ENCODE data around the gene UBE2H. TPM values are rescaled to one million over a fixed set of nuclear protein-coding genes. Genes with fewer than 3 reads are reported as not detected.

The UBE2H gene
- total and polyA plus RNA-seq, 2 donors (not counting 1 experiment from before 2014, with no cell fraction given), result 23.3 to 54.1 TPM

DNA sequence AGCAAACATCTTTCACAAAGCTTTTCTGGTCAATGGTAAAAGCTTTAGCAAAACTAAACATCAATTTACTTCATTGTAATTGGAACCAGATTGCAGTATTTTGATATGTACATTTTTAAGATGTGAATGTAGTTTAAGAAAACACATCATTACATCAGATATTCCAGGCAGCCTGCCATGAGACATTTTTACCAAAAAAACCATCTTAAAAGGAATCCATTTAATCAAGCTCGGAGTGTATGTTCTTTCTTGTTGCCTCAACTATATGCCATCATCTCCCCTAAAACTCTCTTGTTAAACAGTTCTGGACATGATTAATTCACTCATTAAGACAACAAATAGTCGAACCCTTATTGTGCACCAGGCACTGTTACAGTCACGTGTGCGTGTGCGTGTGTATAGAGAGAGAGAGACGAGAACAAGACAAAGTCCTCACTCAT, 97.5 kb downstream of the UBE2H start:
- Mint-ChIP-seq H3K4me3 (no peak overlapping the region), H3K4me1 (peaks cover 31% of the 10 kb centered on the region), H3K27ac (no peak overlapping the region), H3K27me3 (no peaks in the 10 kb centered on the region), H3K9me3 (ENCODE audit: insufficient read depth) (no peaks in the 10 kb centered on the region)
- no peak for TF ChIP-seq EZH2 (IDR thresholded peaks at IDR 0.05; ENCODE audit: borderline replicate concordance, insufficient read depth, low read depth, low read length, poor library complexity, severe bottlenecking)
- TF ChIP-seq, protein P1, sequence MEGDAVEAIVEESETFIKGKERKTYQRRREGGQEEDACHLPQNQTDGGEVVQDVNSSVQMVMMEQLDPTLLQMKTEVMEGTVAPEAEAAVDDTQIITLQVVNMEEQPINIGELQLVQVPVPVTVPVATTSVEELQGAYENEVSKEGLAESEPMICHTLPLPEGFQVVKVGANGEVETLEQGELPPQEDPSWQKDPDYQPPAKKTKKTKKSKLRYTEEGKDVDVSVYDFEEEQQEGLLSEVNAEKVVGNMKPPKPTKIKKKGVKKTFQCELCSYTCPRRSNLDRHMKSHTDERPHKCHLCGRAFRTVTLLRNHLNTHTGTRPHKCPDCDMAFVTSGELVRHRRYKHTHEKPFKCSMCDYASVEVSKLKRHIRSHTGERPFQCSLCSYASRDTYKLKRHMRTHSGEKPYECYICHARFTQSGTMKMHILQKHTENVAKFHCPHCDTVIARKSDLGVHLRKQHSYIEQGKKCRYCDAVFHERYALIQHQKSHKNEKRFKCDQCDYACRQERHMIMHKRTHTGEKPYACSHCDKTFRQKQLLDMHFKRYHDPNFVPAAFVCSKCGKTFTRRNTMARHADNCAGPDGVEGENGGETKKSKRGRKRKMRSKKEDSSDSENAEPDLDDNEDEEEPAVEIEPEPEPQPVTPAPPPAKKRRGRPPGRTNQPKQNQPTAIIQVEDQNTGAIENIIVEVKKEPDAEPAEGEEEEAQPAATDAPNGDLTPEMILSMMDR (IDR thresholded peaks at IDR 0.05), result no peak
- Histone ChIP-seq H3K9me3 (ENCODE audit: control extremely low read depth in 1 of 3, control insufficient read depth in 2 of 3, insufficient read depth in 1 of 3, low read length in 2 of 3) (no peaks in the 10 kb centered on the region), H3K36me3 (replicated peaks in 1 of 2; ENCODE audit: control extremely low read depth in 1 of 2, control insufficient read depth in 1 of 2, extremely low read depth in 1 of 2, insufficient read depth in 2 of 2, low read length in 1 of 2) (peaks cover 3 to 18% of the 10 kb centered on the region in 2 experiments), H3K4me3 (ENCODE audit: control extremely low read depth in 1 of 5, extremely low read depth in 1 of 5, insufficient read depth in 1 of 5, low read depth in 2 of 5, low read length in 4 of 5) (no peak overlapping the region), H2AFZ (ENCODE audit: insufficient read depth, low read depth, low read length, poor library complexity, severe bottlenecking) (no peak overlapping the region), H3K27ac (ENCODE audit: low read length in 2 of 2) (no peak overlapping the region), H3K27me3 (replicated peaks in 1 of 4; ENCODE audit: control extremely low read depth in 1 of 4, control insufficient read depth in 3 of 4, insufficient read depth in 4 of 4, low read length in 3 of 4) (no peaks in the 10 kb centered on the region), H3K4me2 (replicated peaks; ENCODE audit: low read depth, low read length, poor library complexity, severe bottlenecking) (no peak overlapping the region), H4K20me1 (ENCODE audit: control insufficient read depth, insufficient read depth, low read length, poor library complexity, severe bottlenecking) (peaks cover 62% of the 10 kb centered on the region), H3K4me1 (ENCODE audit: control insufficient read depth in 2 of 2, insufficient read depth in 2 of 2, low read length in 2 of 2) (peaks cover 10 to 19% of the 10 kb centered on the region in 2 donors), H3K9ac (ENCODE audit: low read length) (no peak overlapping the region), H3K79me2 (ENCODE audit: control insufficient read depth, insufficient read depth, low read length) (peaks cover 80% of the 10 kb centered on the region)
- WGBS (ENCODE audit: insufficient coverage), result 100% methylated on average over 1 of the region's 6 CpGs
- ChIA-PET POLR2A (interaction anchor here (0.7 kb wide), 1 partner anchor 67 kb away, joined by 3 read pairs; no protein-coding TSS in a partner anchor), CTCF (interaction anchor here (0.6 to 2.6 kb wide), 2 partner anchors 10 to 25 kb away, joined by 3 to 11 read pairs; no protein-coding TSS in a partner anchor)
- intact Hi-C loops (cut with micrococcal nuclease), result no loop called here
- ATAC-seq (ENCODE audit: low read depth) (no peak), DNase-seq (no peak)

- no peak overlapping the region for H3K27ac ChIP-seq (ENCODE audit: low read length in 2 of 2)
- ATAC-seq (ENCODE audit: low read depth) (no peak), DNase-seq (no peak)
- H3K4me3 ChIP-seq (ENCODE audit: control extremely low read depth in 1 of 5, extremely low read depth in 1 of 5, insufficient read depth in 1 of 5, low read depth in 2 of 5, low read length in 4 of 5), result no peak overlapping the region
- H3K36me3 ChIP-seq (replicated peaks in 1 of 2; ENCODE audit: control extremely low read depth in 1 of 2, control insufficient read depth in 1 of 2, extremely low read depth in 1 of 2, insufficient read depth in 2 of 2, low read length in 1 of 2), result peaks cover 3 to 22% of the 10 kb centered on the region in 2 experiments
- H3K9me3 Mint-ChIP-seq (ENCODE audit: insufficient read depth), result no peaks in the 10 kb centered on the region
- H3K27ac Mint-ChIP-seq, result no peak overlapping the region
- H3K4me3 Mint-ChIP-seq, result no peak overlapping the region
- peaks cover 4 to 11% of the 10 kb centered on the region in 2 donors for H3K4me1 ChIP-seq (ENCODE audit: control insufficient read depth in 2 of 2, insufficient read depth in 2 of 2, low read length in 2 of 2)
- no peak overlapping the region for H3K9ac ChIP-seq (ENCODE audit: low read length)
- no peaks in the 10 kb centered on the region for H3K27me3 ChIP-seq (replicated peaks in 1 of 4; ENCODE audit: control extremely low read depth in 1 of 4, control insufficient read depth in 3 of 4, insufficient read depth in 4 of 4, low read length in 3 of 4)
- intact Hi-C loops (cut with micrococcal nuclease), result no loop called here
- WGBS (ENCODE audit: insufficient coverage), result no CpG with 5 or more reads among the region's 1 CpG
- CTCF ChIA-PET, result interaction anchor here (2.6 kb wide), 1 partner anchor 25 kb away, joined by 11 read pairs; no protein-coding TSS in a partner anchor
- POLR2A ChIA-PET, result no interaction called here
- H3K79me2 ChIP-seq (ENCODE audit: control insufficient read depth, insufficient read depth, low read length), result peaks cover 78% of the 10 kb centered on the region
- no peak overlapping the region for H3K4me2 ChIP-seq (replicated peaks; ENCODE audit: low read depth, low read length, poor library complexity, severe bottlenecking)
- H2AFZ ChIP-seq (ENCODE audit: insufficient read depth, low read depth, low read length, poor library complexity, severe bottlenecking), result no peak overlapping the region
- H3K9me3 ChIP-seq (ENCODE audit: control extremely low read depth in 1 of 3, control insufficient read depth in 2 of 3, insufficient read depth in 1 of 3, low read length in 2 of 3), result no peaks in the 10 kb centered on the region
- TF ChIP-seq EZH2 (IDR thresholded peaks at IDR 0.05; ENCODE audit: borderline replicate concordance, insufficient read depth, low read depth, low read length, poor library complexity, severe bottlenecking), result no peak
- no peaks in the 10 kb centered on the region for H3K27me3 Mint-ChIP-seq
- peaks cover 22% of the 10 kb centered on the region for H3K4me1 Mint-ChIP-seq
- H4K20me1 ChIP-seq (ENCODE audit: control insufficient read depth, insufficient read depth, low read length, poor library complexity, severe bottlenecking), result peaks cover 54% of the 10 kb centered on the region
These were observed 98.4 kb downstream of the UBE2H start for GRCh38 chr7:129854401-129854800.
